ENCODE results near the gene NPDC1.

The NPDC1 gene

GRCh38 chr9:137028263-137029057, 17.5 kb downstream of the NPDC1 start:
- Histone ChIP-seq H3K27me3 (ENCODE audit: insufficient read depth, low read length) (peaks cover 22% of the 10 kb centered on the region), H3K9me3 (ENCODE audit: insufficient read depth, low read depth, low read length) (no peaks in the 10 kb centered on the region), H3K27ac (ENCODE audit: low read depth, low read length) (no peak overlapping the region), H3K9ac (ENCODE audit: low read depth, low read length) (peak overlapping the region; percentile 41; the same call in 1 of the 2 replicates), H3K36me3 (ENCODE audit: insufficient read depth, low read length) (no peaks in the 10 kb centered on the region), H3K4me3 (ENCODE audit: low read length) (peak overlapping the region; percentile 62), H3K4me1 (ENCODE audit: insufficient read depth, low read length) (no peaks in the 10 kb centered on the region)
- WGBS = 4% methylated on average over 98 of the region's 98 CpGs

- no peak within 1 kb of the TSS for H3K27ac ChIP-seq (ENCODE audit: low read depth, low read length)
- H3K9ac ChIP-seq (ENCODE audit: low read depth, low read length) = peak within 1 kb of the TSS; percentile 41; the same call in 1 of the 2 replicates
- H3K4me1 ChIP-seq (ENCODE audit: insufficient read depth, low read length) = no peaks in the 10 kb centered on the region
Observed at GRCh38 chr9:137027369-137028262, 18.4 kb downstream of the NPDC1 start, which contains the start of gene ABCA2. TSS of gene ABCA2 (minus strand) at chr9:137028237. CDS start at chr9:137028140, 97 bp downstream.

GRCh38 chr9:137026828-137027227, 19.1 kb downstream of the NPDC1 start:
- 90% methylated on average over 4 of the region's 4 CpGs for WGBS
- no peaks in the 10 kb centered on the region for H3K9me3 ChIP-seq (ENCODE audit: insufficient read depth, low read depth, low read length)
- H3K36me3 ChIP-seq (ENCODE audit: insufficient read depth, low read length) = no peaks in the 10 kb centered on the region
- peaks cover 22% of the 10 kb centered on the region for H3K27me3 ChIP-seq (ENCODE audit: insufficient read depth, low read length)
- H3K4me1 ChIP-seq (ENCODE audit: insufficient read depth, low read length) = no peaks in the 10 kb centered on the region
- no peak overlapping the region for H3K4me3 ChIP-seq (ENCODE audit: low read length)
- no peak overlapping the region for H3K27ac ChIP-seq (ENCODE audit: low read depth, low read length)
- no peak overlapping the region for H3K9ac ChIP-seq (ENCODE audit: low read depth, low read length)

More at GRCh38 chr9:137027369-137028262, 18.4 kb downstream of the NPDC1 start, which contains the start of gene ABCA2:
- Histone ChIP-seq H3K27me3 (ENCODE audit: insufficient read depth, low read length) (peaks cover 22% of the 10 kb centered on the region), H3K9me3 (ENCODE audit: insufficient read depth, low read depth, low read length) (no peaks in the 10 kb centered on the region), H3K36me3 (ENCODE audit: insufficient read depth, low read length) (no peaks in the 10 kb centered on the region), H3K4me3 (ENCODE audit: low read length) (peak within 1 kb of the TSS; percentile 62)
- 5% methylated on average over 95 of the region's 95 CpGs for WGBS

GRCh38 chr9:137026384-137026783, 19.6 kb downstream of the NPDC1 start:
- Histone ChIP-seq H3K9me3 (ENCODE audit: insufficient read depth, low read depth, low read length) (no peaks in the 10 kb centered on the region), H3K27ac (ENCODE audit: low read depth, low read length) (no peak overlapping the region), H3K4me1 (ENCODE audit: insufficient read depth, low read length) (no peaks in the 10 kb centered on the region), H3K4me3 (ENCODE audit: low read length) (no peak overlapping the region), H3K9ac (ENCODE audit: low read depth, low read length) (no peak overlapping the region), H3K27me3 (ENCODE audit: insufficient read depth, low read length) (peaks cover 22% of the 10 kb centered on the region), H3K36me3 (ENCODE audit: insufficient read depth, low read length) (no peaks in the 10 kb centered on the region)
- WGBS = 91% methylated on average over 2 of the region's 2 CpGs

- H3K36me3 ChIP-seq (ENCODE audit: insufficient read depth, low read length) = no peaks in the 10 kb centered on the region
- peaks cover 22% of the 10 kb centered on the region for H3K27me3 ChIP-seq (ENCODE audit: insufficient read depth, low read length)
- 87% methylated on average over 21 of the region's 21 CpGs for WGBS
- H3K4me1 ChIP-seq (ENCODE audit: insufficient read depth, low read length) = no peaks in the 10 kb centered on the region
- H3K4me3 ChIP-seq (ENCODE audit: low read length) = no peak overlapping the region
- H3K27ac ChIP-seq (ENCODE audit: low read depth, low read length) = no peak overlapping the region
- H3K9me3 ChIP-seq (ENCODE audit: insufficient read depth, low read depth, low read length) = no peaks in the 10 kb centered on the region
- no peak overlapping the region for H3K9ac ChIP-seq (ENCODE audit: low read depth, low read length)
Observed at GRCh38 chr9:137025517-137025966, 20.4 kb downstream of the NPDC1 start.

GRCh38 chr9:137023583-137023991, 22.4 kb downstream of the NPDC1 start:
- H3K27me3 ChIP-seq (ENCODE audit: insufficient read depth, low read length) = peaks cover 15% of the 10 kb centered on the region

GRCh38 chr9:137023157-137023556, 22.8 kb downstream of the NPDC1 start:
- Histone ChIP-seq H3K4me3 (ENCODE audit: low read length) (no peak overlapping the region), H3K9ac (ENCODE audit: low read depth, low read length) (no peak overlapping the region), H3K36me3 (ENCODE audit: insufficient read depth, low read length) (no peaks in the 10 kb centered on the region), H3K27ac (ENCODE audit: low read depth, low read length) (no peak overlapping the region), H3K27me3 (ENCODE audit: insufficient read depth, low read length) (peaks cover 12% of the 10 kb centered on the region), H3K4me1 (ENCODE audit: insufficient read depth, low read length) (no peaks in the 10 kb centered on the region), H3K9me3 (ENCODE audit: insufficient read depth, low read depth, low read length) (no peaks in the 10 kb centered on the region)
- WGBS = 85% methylated on average over 7 of the region's 7 CpGs

More at GRCh38 chr9:137023583-137023991, 22.4 kb downstream of the NPDC1 start:
- Histone ChIP-seq H3K4me1 (ENCODE audit: insufficient read depth, low read length) (no peaks in the 10 kb centered on the region), H3K27ac (ENCODE audit: low read depth, low read length) (no peak overlapping the region), H3K4me3 (ENCODE audit: low read length) (no peak overlapping the region), H3K9ac (ENCODE audit: low read depth, low read length) (no peak overlapping the region), H3K9me3 (ENCODE audit: insufficient read depth, low read depth, low read length) (no peaks in the 10 kb centered on the region), H3K36me3 (ENCODE audit: insufficient read depth, low read length) (no peaks in the 10 kb centered on the region)
- WGBS = 79% methylated on average over 15 of the region's 15 CpGs

- Histone ChIP-seq H3K27me3 (ENCODE audit: insufficient read depth, low read length) (peaks cover 11% of the 10 kb centered on the region), H3K9me3 (ENCODE audit: insufficient read depth, low read depth, low read length) (no peaks in the 10 kb centered on the region), H3K4me3 (ENCODE audit: low read length) (no peak overlapping the region), H3K4me1 (ENCODE audit: insufficient read depth, low read length) (no peaks in the 10 kb centered on the region), H3K27ac (ENCODE audit: low read depth, low read length) (no peak overlapping the region), H3K9ac (ENCODE audit: low read depth, low read length) (no peak overlapping the region), H3K36me3 (ENCODE audit: insufficient read depth, low read length) (no peaks in the 10 kb centered on the region)
- 95% methylated on average over 23 of the region's 23 CpGs for WGBS
Observed at GRCh38 chr9:137022662-137023008, 23.3 kb downstream of the NPDC1 start.

- no peaks in the 10 kb centered on the region for H3K9me3 ChIP-seq (ENCODE audit: insufficient read depth, low read depth, low read length)
Observed at GRCh38 chr9:137021979-137022661, 23.9 kb downstream of the NPDC1 start.

GRCh38 chr9:137021568-137021978, 24.4 kb downstream of the NPDC1 start:
- no peak overlapping the region for H3K4me3 ChIP-seq (ENCODE audit: low read length)
- no peaks in the 10 kb centered on the region for H3K36me3 ChIP-seq (ENCODE audit: insufficient read depth, low read length)
- H3K9me3 ChIP-seq (ENCODE audit: insufficient read depth, low read depth, low read length) = no peaks in the 10 kb centered on the region
- H3K4me1 ChIP-seq (ENCODE audit: insufficient read depth, low read length) = no peaks in the 10 kb centered on the region
- no peak overlapping the region for H3K27ac ChIP-seq (ENCODE audit: low read depth, low read length)
- WGBS = 85% methylated on average over 6 of the region's 6 CpGs
- H3K9ac ChIP-seq (ENCODE audit: low read depth, low read length) = no peak overlapping the region
- peaks cover under 1% of the 10 kb centered on the region; the same call in 1 of the 2 replicates for H3K27me3 ChIP-seq (ENCODE audit: insufficient read depth, low read length)

More at GRCh38 chr9:137021979-137022661, 23.9 kb downstream of the NPDC1 start:
- no peaks in the 10 kb centered on the region for H3K4me1 ChIP-seq (ENCODE audit: insufficient read depth, low read length)
- no peak overlapping the region for H3K27ac ChIP-seq (ENCODE audit: low read depth, low read length)
- peaks cover 6% of the 10 kb centered on the region for H3K27me3 ChIP-seq (ENCODE audit: insufficient read depth, low read length)
- H3K36me3 ChIP-seq (ENCODE audit: insufficient read depth, low read length) = no peaks in the 10 kb centered on the region
- WGBS = 48% methylated on average over 30 of the region's 30 CpGs
- H3K4me3 ChIP-seq (ENCODE audit: low read length) = no peak overlapping the region
- no peak overlapping the region for H3K9ac ChIP-seq (ENCODE audit: low read depth, low read length)
